Trophoblast cell (in vitro differentiated cells and primary cell): ENCODE data around the gene LRRC27.

Experiments
- DNase-seq, 2 donors: peaks; one replicate each; pipeline ENCODE4 v3.0.0-alpha.2; 2016
- H2AFZ ChIP-seq: 2 replicates; pipeline ENCODE4 v1.6.1; 2013; ENCODE audit warnings: low read length, moderate library complexity, mild to moderate bottlenecking; ENCODE audit not compliant: insufficient read depth, poor library complexity
- H2AK5ac ChIP-seq: 2 replicates; pipeline ENCODE4 v1.6.1; 2013; ENCODE audit warnings: mild to moderate bottlenecking, low read length
- H2BK120ac ChIP-seq: 2 replicates; pipeline ENCODE4 v1.6.1; 2013; ENCODE audit warnings: low read length, mild to moderate bottlenecking, moderate library complexity; ENCODE audit not compliant: insufficient read depth, poor library complexity
- H2BK12ac ChIP-seq: 2 replicates; pipeline ENCODE4 v1.6.1; 2013; ENCODE audit warnings: mild to moderate bottlenecking, low read length, moderate library complexity
- H2BK5ac ChIP-seq: 2 replicates; pipeline ENCODE4 v1.6.1; 2013; ENCODE audit warnings: low read length, low read depth, moderate library complexity, mild to moderate bottlenecking; ENCODE audit not compliant: poor library complexity
- H3K14ac ChIP-seq: 2 replicates; pipeline ENCODE4 v1.6.1; 2013; ENCODE audit warnings: mild to moderate bottlenecking, low read length
- H3K18ac ChIP-seq: 2 replicates; pipeline ENCODE4 v1.6.1; 2013; ENCODE audit warnings: mild to moderate bottlenecking, low read length
- H3K23ac ChIP-seq: 2 replicates; pipeline ENCODE4 v1.6.1; 2013; ENCODE audit warnings: low read length
- H3K27ac ChIP-seq: 2 replicates; pipeline ENCODE4 v1.5.1; 2013; ENCODE audit warnings: low read depth, mild to moderate bottlenecking, inconsistent platforms, low read length, moderate library complexity
- H3K27me3 ChIP-seq: 2 replicates; pipeline ENCODE4 v1.6.1; 2013; ENCODE audit warnings: inconsistent platforms, mild to moderate bottlenecking, low read length, moderate library complexity; ENCODE audit not compliant: insufficient read depth
- H3K36me3 ChIP-seq, 2 experiments: 1 replicate in 1 of 2; 2 replicates in 1 of 2; pipeline ENCODE4 v1.6.1; 2013; ENCODE audit warnings: low read length in 2 of 2, mild to moderate bottlenecking in 2 of 2, moderate library complexity in 1 of 2; ENCODE audit not compliant: insufficient read depth in 2 of 2, control insufficient read depth in 1 of 2
- H3K4ac ChIP-seq: 2 replicates; pipeline ENCODE4 v1.6.1; 2013; ENCODE audit warnings: low read depth, mild to moderate bottlenecking, low read length, moderate library complexity
- H3K4me1 ChIP-seq, 2 experiments: 1 replicate in 1 of 2; 2 replicates in 1 of 2; pipeline ENCODE4 v1.6.1; 2013; ENCODE audit warnings: low read length in 2 of 2, mild to moderate bottlenecking in 2 of 2, moderate library complexity in 1 of 2; ENCODE audit not compliant: insufficient read depth in 2 of 2, control insufficient read depth in 1 of 2
- H3K4me2 ChIP-seq: 2 replicates; pipeline ENCODE4 v1.6.1; 2013; ENCODE audit warnings: inconsistent platforms, mild to moderate bottlenecking, low read length, moderate library complexity
- H3K4me3 ChIP-seq: 2 replicates; pipeline ENCODE4 v1.5.1; 2013; ENCODE audit warnings: mild to moderate bottlenecking, low read depth, low read length, inconsistent platforms
- H3K79me1 ChIP-seq: one replicate; pipeline ENCODE4 v1.6.1; 2013; ENCODE audit warnings: low read length
- H3K79me2 ChIP-seq: 2 replicates; pipeline ENCODE4 v1.6.1; 2013; ENCODE audit warnings: low read length, mild to moderate bottlenecking; ENCODE audit not compliant: control insufficient read depth, insufficient read depth, poor library complexity
- H3K9ac ChIP-seq: 2 replicates; pipeline ENCODE4 v1.6.1; 2013; ENCODE audit warnings: mild to moderate bottlenecking, low read length
- H3K9me3 ChIP-seq: 2 replicates; pipeline ENCODE4 v1.6.1; 2013; ENCODE audit warnings: low read depth, mild to moderate bottlenecking, control low read depth, inconsistent platforms, low read length; ENCODE audit not compliant: insufficient read depth
- H4K12ac ChIP-seq: 2 replicates; pipeline ENCODE4 v1.6.1; 2013; ENCODE audit warnings: low read depth, mild to moderate bottlenecking, low read length, moderate library complexity
- H4K8ac ChIP-seq: 2 replicates; pipeline ENCODE4 v1.6.1; 2013; ENCODE audit warnings: low read depth, mild to moderate bottlenecking, low read length, moderate library complexity
- H4K91ac ChIP-seq: one replicate; pipeline ENCODE4 v1.6.1; 2013; ENCODE audit warnings: low read depth, mild to moderate bottlenecking, low read length, moderate library complexity
- WGBS: extraction: QIAGEN DNeasy Blood & Tissue Kit; methylation state at CpG from one replicate; pipeline ENCODE4 v1.1.7; 2013; ENCODE audit warnings: missing lambda C conversion rate; ENCODE audit not compliant: insufficient read length, insufficient coverage; ENCODE audit errors: extremely low coverage; 5-methylcytosine and 5-hydroxymethylcytosine counted together

The LRRC27 gene

GRCh38 chr10:132400547-132401151 lies 68.7 kb downstream of the LRRC27 start:
- Histone ChIP-seq H3K4me3 (no peak overlapping the region), H3K4me2 (no peak overlapping the region), H4K91ac (peak overlapping the region; percentile 53), H3K27ac (peak overlapping the region; percentile 24), H3K4ac (peak overlapping the region; percentile 25), H4K12ac (no peak overlapping the region), H2BK120ac (peak overlapping the region; percentile 3), H2BK12ac (peak overlapping the region; percentile 30), H4K8ac (peak overlapping the region; percentile 56), H3K23ac (no peak overlapping the region), H3K9me3 (peaks cover 2% of the 10 kb centered on the region), H3K4me1 (peaks cover 64 to 75% of the 10 kb centered on the region in 2 experiments), H3K18ac (peak overlapping the region; percentile 17), H3K79me1 (peaks cover 76% of the 10 kb centered on the region), H3K79me2 (peaks cover 72% of the 10 kb centered on the region), H3K9ac (no peak overlapping the region), H3K14ac (peak overlapping the region; percentile 46), H2AK5ac (peak overlapping the region; percentile 5), H2BK5ac (peak overlapping the region; percentile 35), H3K36me3 (peaks cover 21 to 23% of the 10 kb centered on the region in 2 experiments), H2AFZ (no peak overlapping the region), H3K27me3 (no peaks in the 10 kb centered on the region)
- no CpG with 5 or more reads among the region's 17 CpGs for WGBS
- DNase-seq = peak in 1 of 2 donors; percentile 23

GRCh38 chr10:132401401-132402118 lies 69.6 kb downstream of the LRRC27 start:
- H2BK5ac ChIP-seq = peak overlapping the region; percentile 35
- H4K8ac ChIP-seq = peak overlapping the region; percentile 32
- peak overlapping the region; percentile 73 for H2AK5ac ChIP-seq
- peak overlapping the region; percentile 31 for H2BK12ac ChIP-seq
- H2AFZ ChIP-seq = peak overlapping the region; percentile 28
- no peak for DNase-seq
- no peak overlapping the region for H4K12ac ChIP-seq
- H4K91ac ChIP-seq = peak overlapping the region; percentile 41
- peaks cover 70 to 82% of the 10 kb centered on the region in 2 experiments for H3K4me1 ChIP-seq
- peaks cover 73% of the 10 kb centered on the region for H3K79me2 ChIP-seq
- H3K14ac ChIP-seq = peak overlapping the region; percentile 25
- H3K4ac ChIP-seq = peak overlapping the region; percentile 25
- WGBS = no CpG with 5 or more reads among the region's 20 CpGs
- H3K9ac ChIP-seq = no peak overlapping the region
- H3K79me1 ChIP-seq = peaks cover 75% of the 10 kb centered on the region
- H3K9me3 ChIP-seq = peaks cover 2% of the 10 kb centered on the region
- no peak overlapping the region for H3K4me2 ChIP-seq
- peak overlapping the region; percentile 10 for H2BK120ac ChIP-seq
- H3K18ac ChIP-seq = peak overlapping the region; percentile 56
- H3K27ac ChIP-seq = peak overlapping the region; percentile 26
- H3K23ac ChIP-seq = no peak overlapping the region
- peaks cover 30 to 32% of the 10 kb centered on the region in 2 experiments for H3K36me3 ChIP-seq
- H3K27me3 ChIP-seq = no peaks in the 10 kb centered on the region
- peak overlapping the region; percentile 8 for H3K4me3 ChIP-seq

GRCh38 chr10:132402781-132403241 lies 70.8 kb downstream of the LRRC27 start:
- Histone ChIP-seq H3K4me1 (peaks cover 82 to 93% of the 10 kb centered on the region in 2 experiments), H2AFZ (no peak overlapping the region), H3K79me1 (peaks cover 78% of the 10 kb centered on the region), H3K27me3 (no peaks in the 10 kb centered on the region), H3K18ac (peak overlapping the region; percentile 66), H3K27ac (peak overlapping the region; percentile 96), H3K4me3 (no peak overlapping the region), H2BK12ac (peak overlapping the region; percentile 71), H3K9ac (no peak overlapping the region), H3K23ac (no peak overlapping the region), H2BK120ac (peak overlapping the region; percentile 65), H2AK5ac (peak overlapping the region; percentile 64), H3K14ac (peak overlapping the region; percentile 68), H4K8ac (peak overlapping the region; percentile 34), H3K4me2 (no peak overlapping the region), H3K4ac (peak overlapping the region; percentile 70), H3K36me3 (peaks cover 35 to 39% of the 10 kb centered on the region in 2 experiments), H3K79me2 (peaks cover 78% of the 10 kb centered on the region), H2BK5ac (peak overlapping the region; percentile 50), H4K12ac (no peak overlapping the region), H4K91ac (peak overlapping the region; percentile 96), H3K9me3 (peaks cover 2% of the 10 kb centered on the region)
- no CpG with 5 or more reads among the region's 24 CpGs for WGBS
- peak in 1 of 2 donors; percentile 28 for DNase-seq

- peak overlapping the region; percentile 28 for H4K12ac ChIP-seq
- H2BK5ac ChIP-seq = peak overlapping the region; percentile 96
- H3K9ac ChIP-seq = no peak overlapping the region
- DNase-seq = peak; percentile 93
- peak overlapping the region; percentile 96 for H3K14ac ChIP-seq
- H3K9me3 ChIP-seq = peaks cover 2% of the 10 kb centered on the region
- peak overlapping the region; percentile 41 for H2AFZ ChIP-seq
- H3K36me3 ChIP-seq = peaks cover 34 to 40% of the 10 kb centered on the region in 2 experiments
- H3K4me3 ChIP-seq = no peak overlapping the region
- peaks cover 81 to 93% of the 10 kb centered on the region in 2 experiments for H3K4me1 ChIP-seq
- peak overlapping the region; percentile 94 for H2AK5ac ChIP-seq
- peak overlapping the region; percentile 84 for H3K4ac ChIP-seq
- peak overlapping the region; percentile 40 for H3K4me2 ChIP-seq
- H2BK120ac ChIP-seq = peak overlapping the region; percentile 97
- no peak overlapping the region for H3K23ac ChIP-seq
- peak overlapping the region; percentile 96 for H4K91ac ChIP-seq
- H3K79me2 ChIP-seq = peaks cover 76% of the 10 kb centered on the region
- peak overlapping the region; percentile 95 for H3K18ac ChIP-seq
- WGBS = no CpG with 5 or more reads among the region's 25 CpGs
- H2BK12ac ChIP-seq = peak overlapping the region; percentile 91
- peak overlapping the region; percentile 96 for H3K27ac ChIP-seq
- H3K79me1 ChIP-seq = peaks cover 79% of the 10 kb centered on the region
- H4K8ac ChIP-seq = peak overlapping the region; percentile 82
- H3K27me3 ChIP-seq = no peaks in the 10 kb centered on the region
Measured at GRCh38 chr10:132403511-132404168, 71.6 kb downstream of the LRRC27 start.
